Bronchial epithelial cell (primary cell): ENCODE results near the gene CSMD2. TPM values are rescaled to one million over a fixed set of nuclear protein-coding genes. Genes with fewer than 3 reads are reported as not detected.

Experiments
- DNase-seq: peaks from one replicate; pipeline ENCODE4 v3.0.0-alpha.2; 2010; ENCODE audit warnings: low read depth
- FAIRE-seq: peaks from 2 replicates; lab custom pipeline; 2011; peaks lifted over from hg19 to GRCh38; lab: Jason Lieb, UNC
- H3K27me3 ChIP-seq: 2 replicates; pipeline ENCODE4 v1.5.1; 2011; ENCODE audit warnings: low read length; ENCODE audit not compliant: control insufficient read depth, insufficient read depth
- H3K36me3 ChIP-seq: 2 replicates; pipeline ENCODE4 v1.5.1; 2011; ENCODE audit warnings: low read length; ENCODE audit not compliant: control insufficient read depth, insufficient read depth
- H3K4me3 ChIP-seq: 2 replicates; pipeline ENCODE4 v1.5.1; 2011; ENCODE audit warnings: mild to moderate bottlenecking, low read depth, low read length, control low read depth
- CTCF ChIP-seq: IDR thresholded peaks from 2 replicates; pipeline ENCODE4 v1.5.1; 2011; ENCODE audit warnings: mild to moderate bottlenecking, moderate library complexity, low read length, control low read depth, inconsistent platforms; ENCODE audit not compliant: insufficient read depth, severe bottlenecking
- total RNA-seq: library from RNA; depleted of rRNA; stranded (reverse); fragments of >200 nt; gene quantifications from 2 replicates; pipeline ENCODE4 v1.2.1, GENCODE V29; 2014

CSMD2 gene
- total RNA-seq, 1 donor from 2014 or later, result not detected

GRCh38 chr1:33849211-33849610, 315.8 kb downstream of the CSMD2 start:
- Histone ChIP-seq H3K4me3 (no peak overlapping the region), H3K27me3 (no peaks in the 10 kb centered on the region), H3K36me3 (no peaks in the 10 kb centered on the region)
- TF ChIP-seq CTCF, result no peak
- DNase-seq (peak; percentile 1), FAIRE-seq (no peak)

DNA sequence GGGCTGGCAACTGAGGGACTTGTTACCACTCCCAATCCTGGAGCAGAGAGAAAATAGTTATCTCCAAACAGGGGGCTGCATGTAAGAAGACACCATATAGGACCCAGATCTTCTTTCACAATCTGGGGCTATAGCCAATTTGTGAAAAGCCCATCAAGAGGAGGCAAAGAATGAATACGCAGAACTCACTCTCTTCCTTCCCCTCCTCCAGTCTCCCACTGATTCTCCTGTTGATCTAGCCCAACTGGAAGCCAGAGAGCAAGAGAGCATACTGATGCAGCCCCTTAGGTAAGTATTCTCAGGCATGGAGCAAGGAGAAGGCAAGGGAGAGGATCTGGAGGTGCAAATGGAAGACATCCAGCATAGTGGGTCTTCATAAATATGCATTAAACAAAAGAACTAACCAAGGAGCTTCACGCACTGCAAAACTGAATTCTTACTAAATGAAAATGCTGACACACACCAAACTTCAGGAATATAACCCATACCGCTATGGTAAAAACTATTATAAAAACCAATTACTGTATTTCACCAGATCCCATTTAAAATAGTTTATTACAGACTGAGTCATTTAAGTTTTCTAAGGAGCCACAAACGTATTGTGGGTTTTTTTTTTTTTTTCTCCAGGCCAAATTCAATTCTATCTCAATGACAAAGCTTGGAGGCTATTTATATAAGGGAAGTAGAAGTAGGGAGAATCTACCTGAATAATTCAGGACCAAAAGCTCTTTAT, 316.7 kb downstream of the CSMD2 start:
- FAIRE-seq (no peak), DNase-seq (no peak)
- no peak for TF ChIP-seq CTCF
- Histone ChIP-seq H3K27me3 (no peaks in the 10 kb centered on the region), H3K4me3 (no peak overlapping the region), H3K36me3 (no peaks in the 10 kb centered on the region)

DNA sequence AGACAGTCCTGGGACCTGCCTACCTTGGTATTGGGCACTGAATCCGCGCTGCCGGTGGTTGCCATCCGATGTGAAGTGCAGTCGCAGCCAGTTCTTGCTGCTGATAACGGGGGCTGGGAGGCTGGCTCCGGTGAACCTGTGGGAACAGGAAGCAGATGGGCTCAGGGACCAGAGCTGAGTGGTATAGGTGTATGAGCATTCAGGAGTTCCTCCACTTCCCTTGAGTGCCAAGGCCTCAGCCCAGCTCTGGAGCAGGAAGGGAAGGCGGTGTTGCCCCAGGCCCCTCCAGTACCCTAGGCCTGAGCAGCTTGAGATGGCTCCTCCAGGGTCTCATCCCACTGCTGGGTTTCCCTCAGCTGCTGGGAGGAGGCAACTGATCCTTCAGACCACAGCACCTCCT, 318.2 kb downstream of the CSMD2 start:
- H3K4me3 ChIP-seq, result no peak overlapping the region
- no peak for DNase-seq
- TF ChIP-seq CTCF, result no peak
- no peak for FAIRE-seq
- no peaks in the 10 kb centered on the region for H3K27me3 ChIP-seq
- no peaks in the 10 kb centered on the region for H3K36me3 ChIP-seq

DNA sequence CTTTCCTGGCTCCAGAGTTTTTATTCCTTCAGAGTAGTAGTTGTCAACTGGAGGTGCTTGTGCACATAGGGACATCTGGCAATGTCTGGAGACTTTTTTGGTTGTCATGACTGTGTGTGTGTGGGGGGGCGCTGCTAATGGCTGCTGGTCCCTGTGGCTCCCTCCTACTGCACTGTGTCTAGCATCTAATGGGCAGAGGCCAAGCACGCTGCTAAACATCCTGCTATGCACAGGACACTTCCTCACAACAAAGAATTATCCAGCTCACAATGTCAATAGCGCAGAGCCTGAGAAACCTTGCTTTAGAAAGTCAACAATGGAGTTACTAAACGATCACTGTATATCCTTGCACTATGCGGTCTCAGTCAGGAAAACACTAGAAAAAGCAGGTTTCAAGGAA, 320.9 kb downstream of the CSMD2 start:
- no peak for TF ChIP-seq CTCF
- Histone ChIP-seq H3K4me3 (no peak overlapping the region), H3K36me3 (no peaks in the 10 kb centered on the region), H3K27me3 (no peaks in the 10 kb centered on the region)
- FAIRE-seq, result no peak
- DNase-seq, result no peak

- Histone ChIP-seq H3K27me3 (no peaks in the 10 kb centered on the region), H3K4me3 (no peak overlapping the region), H3K36me3 (no peaks in the 10 kb centered on the region)
- no peak for FAIRE-seq
- no peak for DNase-seq
- no peak for TF ChIP-seq CTCF
These were observed 322.7 kb downstream of the CSMD2 start for GRCh38 chr1:33842348-33842747.

DNA sequence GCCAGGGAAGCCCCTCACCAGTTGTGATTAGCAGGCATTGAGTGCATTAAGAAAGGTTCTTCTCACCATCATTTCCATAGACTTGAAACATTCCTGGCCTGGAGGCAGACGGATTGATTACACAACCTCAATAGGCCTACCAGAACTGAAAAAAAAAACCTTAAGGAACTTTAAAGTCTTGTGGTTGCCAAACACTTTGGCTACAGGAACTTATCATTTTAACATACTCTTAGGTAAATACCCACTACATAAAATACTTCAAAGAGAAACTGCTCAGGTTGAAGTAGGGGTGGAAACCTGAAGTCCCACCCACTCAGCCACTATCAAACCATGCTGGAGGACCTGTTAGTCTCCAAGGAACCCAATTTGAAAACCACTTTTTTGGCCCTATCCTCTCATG, 323.5 kb downstream of the CSMD2 start:
- FAIRE-seq (no peak), DNase-seq (no peak)
- Histone ChIP-seq H3K4me3 (no peak overlapping the region), H3K27me3 (no peaks in the 10 kb centered on the region), H3K36me3 (no peaks in the 10 kb centered on the region)
- no peak for TF ChIP-seq CTCF
